GM23248 (cell line): ENCODE results near the gene PDLIM3. TPM values are rescaled to one million over a fixed set of nuclear protein-coding genes. Genes with fewer than 3 reads are reported as not detected.

ENCODE experiments used
- DNase-seq: peaks from one replicate; pipeline ENCODE4 v3.0.0-alpha.2; 2015
- H2AFZ ChIP-seq: fragments of 200-600 bp; sonication (generic); 2 replicates; pipeline ENCODE4 v1.6.1; 2016; ENCODE audit warnings: antibody characterized with exemption
- H3F3A ChIP-seq: fragments of 200-600 bp; sonication (generic); 2 replicates; pipeline ENCODE4 v1.6.1; 2016; ENCODE audit warnings: mild to moderate bottlenecking, antibody characterized with exemption, mixed run types; ENCODE audit not compliant: insufficient read depth
- H3K27ac ChIP-seq: fragments of 200-600 bp; sonication (generic); 2 replicates; pipeline ENCODE4 v1.5.1; 2016; ENCODE audit warnings: mild to moderate bottlenecking
- H3K27me3 ChIP-seq: fragments of 200-600 bp; sonication (generic); replicated peaks from 2 replicates; pipeline ENCODE4 v1.6.1; 2016; ENCODE audit warnings: mild to moderate bottlenecking; ENCODE audit not compliant: insufficient read depth
- H3K36me3 ChIP-seq: fragments of 200-600 bp; sonication (generic); 2 replicates; pipeline ENCODE4 v1.6.1; 2016; ENCODE audit warnings: low read depth, mild to moderate bottlenecking
- H3K4me1 ChIP-seq: fragments of 200-600 bp; sonication (generic); 2 replicates; pipeline ENCODE4 v1.6.1; 2016; ENCODE audit warnings: mild to moderate bottlenecking; ENCODE audit not compliant: insufficient read depth
- H3K4me2 ChIP-seq: fragments of 200-600 bp; sonication (generic); one replicate; pipeline ENCODE4 v1.6.1; 2016; ENCODE audit warnings: mild to moderate bottlenecking; ENCODE audit not compliant: unreplicated experiment
- H3K4me3 ChIP-seq: fragments of 200-600 bp; sonication (generic); 2 replicates; pipeline ENCODE4 v1.5.1; 2016; ENCODE audit warnings: mild to moderate bottlenecking
- H3K79me2 ChIP-seq: fragments of 200-600 bp; sonication (generic); 2 replicates; pipeline ENCODE4 v1.6.1; 2016; ENCODE audit warnings: mild to moderate bottlenecking; ENCODE audit not compliant: insufficient read depth
- H3K9ac ChIP-seq: fragments of 200-600 bp; sonication (generic); 2 replicates; pipeline ENCODE4 v1.6.1; 2016; ENCODE audit warnings: mild to moderate bottlenecking
- H3K9me2 ChIP-seq: fragments of 200-600 bp; sonication (generic); 2 replicates; pipeline ENCODE4 v1.6.1; 2016; ENCODE audit warnings: mixed run types, mild to moderate bottlenecking, moderate library complexity; ENCODE audit not compliant: insufficient read depth
- H3K9me3 ChIP-seq: fragments of 200-600 bp; sonication (generic); one replicate; pipeline ENCODE4 v1.6.1; 2017; ENCODE audit warnings: low read depth
- H4K20me1 ChIP-seq: fragments of 200-600 bp; sonication (generic); 2 replicates; pipeline ENCODE4 v1.6.0; 2016; ENCODE audit not compliant: insufficient read depth
- EZH2 ChIP-seq: fragments of 200-600 bp; sonication (generic); IDR thresholded peaks from 2 replicates; pipeline ENCODE4 v1.6.1; 2018; ENCODE audit warnings: antibody characterized with exemption, mild to moderate bottlenecking; ENCODE audit not compliant: insufficient read depth, poor library complexity, severe bottlenecking
- EZH2phosphoT487 ChIP-seq: fragments of 200-600 bp; sonication (generic); IDR thresholded peaks from 2 replicates; pipeline ENCODE4 v1.6.1; 2018; ENCODE audit warnings: antibody characterized with exemption, moderate library complexity, mild to moderate bottlenecking, low read depth; ENCODE audit not compliant: insufficient read depth
- WGBS, 2 experiments: methylation state at CpG; one replicate each; pipeline ENCODE4 v1.1.6; 2015 to 2017; ENCODE audit warnings: low lambda C conversion rate in 2 of 2, low coverage in 1 of 2; ENCODE audit errors: missing lambda C conversion rate in 2 of 2; 5-methylcytosine and 5-hydroxymethylcytosine counted together
- in situ Hi-C: fragments of 300-500 bp; cut with MboI; formaldehyde crosslinking; loops from 2 replicates; pipeline ENCODE4 v1.15.0; 2020
- polyA plus RNA-seq: library from polyadenylated mRNA; unstranded; fragments of >200 nt; fragmentation: Nextera tagmentation; extraction: Ambion mirVana; gene quantifications from 2 replicates; pipeline ENCODE4 v1.2.1, GENCODE V29; 2016
- total RNA-seq: library from RNA; depleted of rRNA; stranded (reverse); fragments of >200 nt; shearing (Covaris generic); gene quantifications from 2 replicates; pipeline ENCODE4 v1.2.3, GENCODE V29; 2014

The PDLIM3 gene
- total and polyA plus RNA-seq, 2 experiments from 2014 or later = 0.69 TPM; not detected in 1

DNA sequence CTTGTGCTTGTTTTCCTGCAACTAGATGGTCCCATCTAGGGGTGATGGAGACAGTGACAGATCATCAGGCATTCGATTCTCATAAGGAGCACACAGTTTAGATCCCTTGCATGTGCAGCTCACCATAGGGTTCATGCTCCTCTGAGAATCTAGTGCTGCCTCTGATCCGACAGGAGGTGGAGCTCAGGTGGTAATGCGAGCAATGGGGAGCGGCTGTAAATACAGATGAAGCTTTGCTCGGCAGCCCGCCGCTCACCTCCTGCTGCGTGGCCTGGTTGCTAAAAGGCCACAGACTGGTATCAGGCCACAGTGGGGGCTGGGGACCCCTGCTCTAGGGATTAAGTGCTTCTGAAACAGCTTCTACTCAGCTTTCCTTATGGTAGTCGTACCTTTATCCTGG is 35.3 kb downstream of the PDLIM3 start:
- Histone ChIP-seq H2AFZ (no peak overlapping the region), H3K4me2 (no peak overlapping the region), H3K27ac (no peak overlapping the region), H3K27me3 (no peaks in the 10 kb centered on the region), H3K36me3 (no peaks in the 10 kb centered on the region), H3K79me2 (no peaks in the 10 kb centered on the region), H3K9me3 (no peaks in the 10 kb centered on the region), H3K9ac (no peak overlapping the region), H3K4me3 (no peak overlapping the region), H4K20me1 (no peaks in the 10 kb centered on the region), H3K9me2 (no peaks in the 10 kb centered on the region), H3K4me1 (no peaks in the 10 kb centered on the region), H3F3A (no peaks in the 10 kb centered on the region)
- no peak for DNase-seq
- TF ChIP-seq EZH2phosphoT487 (no peak), EZH2 (no peak)
- WGBS, 2 experiments = 72 to 74% methylated on average over 9 of the region's 9 CpGs
- in situ Hi-C loops = no loop called here

DNA sequence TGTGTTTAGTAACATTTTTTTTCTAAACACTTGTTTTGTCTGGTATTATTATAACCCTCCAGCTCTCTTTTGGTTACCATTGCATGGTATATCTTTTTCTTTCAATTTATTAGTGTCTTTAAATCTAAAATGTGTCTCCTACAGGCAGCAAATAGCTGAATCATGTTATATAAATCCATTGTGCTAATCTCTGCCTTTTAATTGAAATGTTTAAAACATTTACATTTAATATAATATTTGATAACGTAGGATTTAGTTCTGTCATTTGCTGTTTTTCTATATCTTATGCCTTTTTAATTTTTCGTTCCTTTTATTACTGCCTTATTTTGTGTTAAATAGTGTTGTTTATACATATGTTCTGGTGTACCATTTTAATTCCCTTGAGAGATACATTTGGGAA is 46.7 kb downstream of the PDLIM3 start:
- Histone ChIP-seq H4K20me1 (no peaks in the 10 kb centered on the region), H3K4me3 (no peak overlapping the region), H3K79me2 (no peaks in the 10 kb centered on the region), H3K27ac (no peak overlapping the region), H3F3A (no peaks in the 10 kb centered on the region), H3K9me3 (no peaks in the 10 kb centered on the region), H3K4me1 (no peaks in the 10 kb centered on the region), H3K9me2 (no peaks in the 10 kb centered on the region), H3K4me2 (no peak overlapping the region), H2AFZ (no peak overlapping the region), H3K36me3 (no peaks in the 10 kb centered on the region), H3K9ac (no peak overlapping the region), H3K27me3 (no peaks in the 10 kb centered on the region; the same call in 1 of the 2 replicates)
- DNase-seq = no peak
- TF ChIP-seq EZH2phosphoT487 (no peak), EZH2 (no peak)
- in situ Hi-C loops = no loop called here
- WGBS, 2 experiments = 8 to 10% methylated on average over 2 of the region's 2 CpGs

- H3K4me1 ChIP-seq = no peaks in the 10 kb centered on the region
- no peak overlapping the region for H3K4me2 ChIP-seq
- no peaks in the 10 kb centered on the region for H3K9me3 ChIP-seq
- no peaks in the 10 kb centered on the region for H3K79me2 ChIP-seq
- H3K9me2 ChIP-seq = no peaks in the 10 kb centered on the region
- H3K4me3 ChIP-seq = no peak overlapping the region
- in situ Hi-C loops = no loop called here
- H3K27me3 ChIP-seq = peaks cover 20% of the 10 kb centered on the region
- no peak overlapping the region for H3K27ac ChIP-seq
- no peak overlapping the region for H3K9ac ChIP-seq
- H2AFZ ChIP-seq = no peak overlapping the region
- DNase-seq = no peak
- no peaks in the 10 kb centered on the region for H3K36me3 ChIP-seq
- WGBS, 2 experiments = 42 to 50% methylated on average over 2 of the region's 2 CpGs
- TF ChIP-seq EZH2 = no peak
- no peak for TF ChIP-seq EZH2phosphoT487
- no peaks in the 10 kb centered on the region for H3F3A ChIP-seq
- H4K20me1 ChIP-seq = no peaks in the 10 kb centered on the region
These were observed 53.9 kb downstream of the PDLIM3 start for GRCh38 chr4:185481401-185481800.

DNA sequence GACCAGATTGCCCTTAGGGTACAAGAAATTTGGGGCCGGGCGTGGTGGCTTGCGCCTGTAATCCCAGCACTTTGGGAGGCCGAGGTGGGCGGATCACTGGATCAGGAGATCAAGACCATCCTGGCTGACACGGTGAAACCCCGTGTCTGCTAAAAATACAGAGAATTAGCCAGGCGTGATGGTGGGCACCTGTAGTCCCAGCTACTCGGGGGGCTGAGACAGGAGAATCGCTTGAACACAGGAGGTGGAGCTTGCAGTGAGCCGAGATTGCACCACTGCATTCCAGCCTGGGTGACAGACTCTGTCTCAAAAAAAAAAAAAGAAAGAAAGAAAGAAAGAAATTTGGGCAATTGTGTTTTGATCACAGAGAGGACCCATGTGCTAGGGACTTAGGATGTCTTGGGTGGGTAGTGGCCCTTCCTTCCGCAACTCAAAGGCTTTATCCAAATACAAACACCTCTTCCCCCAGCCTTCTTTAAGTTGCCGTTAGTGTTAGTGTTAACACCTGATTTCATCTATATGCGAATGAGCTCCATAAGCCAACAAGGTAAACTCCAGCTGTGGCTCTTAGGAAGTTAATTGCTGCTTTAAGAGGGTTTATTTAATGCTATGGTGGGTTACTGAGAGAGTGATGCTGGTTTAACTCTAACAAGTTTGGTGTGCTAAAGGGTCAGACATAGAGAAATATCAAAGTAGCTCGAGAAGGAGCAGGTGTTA is 55.1 kb downstream of the PDLIM3 start:
- Histone ChIP-seq H3K9me2 (no peaks in the 10 kb centered on the region), H3K4me2 (no peak overlapping the region), H3F3A (no peaks in the 10 kb centered on the region), H3K4me3 (no peak overlapping the region), H3K9ac (no peak overlapping the region), H3K9me3 (no peaks in the 10 kb centered on the region), H4K20me1 (no peaks in the 10 kb centered on the region), H3K36me3 (no peaks in the 10 kb centered on the region), H2AFZ (no peak overlapping the region), H3K27me3 (peaks cover 20% of the 10 kb centered on the region), H3K27ac (no peak overlapping the region), H3K79me2 (no peaks in the 10 kb centered on the region), H3K4me1 (no peaks in the 10 kb centered on the region)
- no peak for TF ChIP-seq EZH2
- TF ChIP-seq EZH2phosphoT487 = no peak
- in situ Hi-C loops = no loop called here
- WGBS, 2 experiments = 69 to 72% methylated on average over 15 of the region's 15 CpGs
- DNase-seq = no peak
